Endometrial microvascular endothelial cells (primary cell): ENCODE results near the gene AURKA. TPM values are rescaled to one million over a fixed set of nuclear protein-coding genes. Genes with fewer than 3 reads are reported as not detected.

Source experiments
- in situ Hi-C: cut with HindIII; loops from 2 replicates; pipeline ENCODE4 v1.10.0; 2017; ENCODE audit warnings: low sequenced_read_pairs, low pct_unique_long_range_greater_than_20kb; ENCODE audit errors: inconsistent ontology term
- total RNA-seq: library from RNA; depleted of rRNA; stranded (reverse); fragments of >200 nt; gene quantifications from one replicate; pipeline ENCODE4 v1.2.3, GENCODE V29; 2015; ENCODE audit errors: inconsistent ontology term

The AURKA gene
- 72.0 TPM for total RNA-seq

GRCh38 chr20:56392132-56392880, at the start of gene AURKA, which contains the start of gene CSTF1:
Gene AURKA, minus strand, starts transcription at chr20:56392215. Its CDS starts 4,018 bp downstream, at chr20:56388197.
Gene CSTF1, plus strand, starts transcription at chr20:56392645. Its CDS starts 2,908 bp downstream, at chr20:56395553.
- in situ Hi-C loops: no loop called here

- in situ Hi-C loops: no loop called here
These were observed 48.5 kb upstream of the AURKA start for GRCh38 chr20:56440346-56441007.

- in situ Hi-C loops: no loop called here
These were observed 47.8 kb upstream of the AURKA start for GRCh38 chr20:56439771-56440291.

- in situ Hi-C loops: no loop called here
These were observed 46.3 kb upstream of the AURKA start for GRCh38 chr20:56438284-56438683.

GRCh38 chr20:56437196-56437960, 45.4 kb upstream of the AURKA start:
- in situ Hi-C loops: no loop called here

GRCh38 chr20:56433880-56434255, 41.9 kb upstream of the AURKA start:
- in situ Hi-C loops: no loop called here

GRCh38 chr20:56433221-56433879, 41.3 kb upstream of the AURKA start:
- in situ Hi-C loops: no loop called here

GRCh38 chr20:56431471-56431870, 39.5 kb upstream of the AURKA start:
- in situ Hi-C loops: no loop called here

- in situ Hi-C loops: no loop called here
These were observed 38.9 kb upstream of the AURKA start for GRCh38 chr20:56430957-56431356.

GRCh38 chr20:56430461-56430860, 38.4 kb upstream of the AURKA start:
- in situ Hi-C loops: no loop called here

GRCh38 chr20:56429941-56430340, 37.9 kb upstream of the AURKA start:
- in situ Hi-C loops: no loop called here

GRCh38 chr20:56429502-56429901, 37.5 kb upstream of the AURKA start:
- in situ Hi-C loops: no loop called here

- in situ Hi-C loops: no loop called here
These were observed 36.9 kb upstream of the AURKA start for GRCh38 chr20:56428881-56429280.

- in situ Hi-C loops: no loop called here
These were observed 36.4 kb upstream of the AURKA start for GRCh38 chr20:56428410-56428809.

- in situ Hi-C loops: no loop called here
These were observed 35.8 kb upstream of the AURKA start for GRCh38 chr20:56427797-56428196.

GRCh38 chr20:56426926-56427325, 34.9 kb upstream of the AURKA start:
- in situ Hi-C loops: no loop called here

GRCh38 chr20:56426026-56426425, 34.0 kb upstream of the AURKA start:
- in situ Hi-C loops: no loop called here

- in situ Hi-C loops: no loop called here
These were observed 32.9 kb upstream of the AURKA start for GRCh38 chr20:56424931-56425330.

GRCh38 chr20:56423886-56424285, 31.9 kb upstream of the AURKA start:
- in situ Hi-C loops: no loop called here
